ENCODE measurements around the gene CDC37. TPM values are rescaled to one million over a fixed set of nuclear protein-coding genes. Genes with fewer than 3 reads are reported as not detected.

CDC37 gene
- total and polyA plus RNA-seq, 2 of the 4 experiments (the other 2 are of a cell fraction), result 209 to 650 TPM

- no peak for TF ChIP-seq RFX5 (IDR thresholded peaks at IDR 0.05; ENCODE audit: low read depth, low read length)
- TF ChIP-seq CEBPB (IDR thresholded peaks at IDR 0.05; ENCODE audit: low read depth, low read length), result no peak
Measured at GRCh38 chr19:10416083-10416379, 12.7 kb upstream of the CDC37 start (continued).

- peaks cover 0 to 4% of the 10 kb centered on the region in 2 experiments; a peak in 1 of 4 replicates for H3K79me1 ChIP-seq (ENCODE audit: low read depth in 1 of 2, low read length in 2 of 2)
- no CpG with 5 or more reads among the region's 13 CpGs for whole genome bisulfite sequencing, 2 experiments (ENCODE audit: extremely low coverage in 2 of 2, insufficient read length in 1 of 2)
- H3K14ac ChIP-seq (replicated peaks; ENCODE audit: low read depth, low read length), result no peak overlapping the region
- no peak overlapping the region for H2BK5ac ChIP-seq (ENCODE audit: low read depth, low read length, poor library complexity, severe bottlenecking)
- H2AK5ac ChIP-seq (ENCODE audit: low read depth, low read length), result no peak overlapping the region
- dilution Hi-C loops (cut with HindIII; ENCODE audit: low sequenced_read_pairs, unreplicated experiment) (no loop called here), intact Hi-C loops (cut with micrococcal nuclease) (no loop called here), in situ Hi-C loops (cut with MboI; ENCODE audit: low sequenced_read_pairs) (no loop called here)
- no TSS peak for BruUV-seq (replicated peaks)
- no peaks in the 10 kb centered on the region for H3K9me1 ChIP-seq (ENCODE audit: insufficient read depth, low read length)
- H2AFZ ChIP-seq (replicated peaks; ENCODE audit: low read length, poor library complexity), result no peak overlapping the region
- H2BK120ac ChIP-seq (ENCODE audit: low read depth, low read length), result no peak overlapping the region
- H3K4me3 ChIP-seq (ENCODE audit: insufficient read depth, low read depth, low read length), result no peak overlapping the region
- no peak overlapping the region for H3K18ac ChIP-seq (ENCODE audit: low read depth, low read length)
- ChIA-PET POLR2A (ENCODE audit: unreplicated experiment) (no interaction called here), CTCF (interaction anchor here (0.6 to 1.2 kb wide), 3 partner anchors 9 to 67 kb away, joined by 3 to 4 read pairs (median 4); no protein-coding TSS in a partner anchor)
- no peak overlapping the region for H3K9ac ChIP-seq (ENCODE audit: low read depth, low read length)
- no peak overlapping the region for H3K23ac ChIP-seq (ENCODE audit: low read depth, low read length)
- H3K27me3 ChIP-seq (ENCODE audit: control insufficient read depth, insufficient read depth, low read length), result peaks cover 5% of the 10 kb centered on the region; the same call in 1 of the 2 replicates
- no peak overlapping the region for H3K4me2 ChIP-seq (ENCODE audit: low read depth, low read length)
- peaks cover 9% of the 10 kb centered on the region for H4K20me1 ChIP-seq (ENCODE audit: insufficient read depth, low read length)
- H3K56ac ChIP-seq (ENCODE audit: extremely low read depth, insufficient read depth, low read length), result no peak overlapping the region
- H3K27ac ChIP-seq (ENCODE audit: insufficient read depth, low read length), result no peak overlapping the region
- no peak overlapping the region for H2AK9ac ChIP-seq (replicated peaks; ENCODE audit: low read depth, low read length, poor library complexity)
- no peak overlapping the region for H3K4ac ChIP-seq (ENCODE audit: low read depth, low read length)
- no peak overlapping the region for H4K8ac ChIP-seq (ENCODE audit: low read depth in 2 of 2, low read length in 2 of 2)
- H4K91ac ChIP-seq (ENCODE audit: insufficient read depth, low read depth, low read length), result no peak overlapping the region
- ATAC-seq (ENCODE audit: low read depth) (no peak), DNase-seq (no peak)
- H2BK15ac ChIP-seq (ENCODE audit: low read depth, low read length), result no peak overlapping the region
- no peak overlapping the region for H4K5ac ChIP-seq (ENCODE audit: low read depth, low read length)
- H2BK20ac ChIP-seq (ENCODE audit: low read depth, low read length), result no peak overlapping the region
- no peaks in the 10 kb centered on the region for H3K36me3 ChIP-seq (ENCODE audit: control insufficient read depth, insufficient read depth, low read length)
- H3K9me3 ChIP-seq (ENCODE audit: control insufficient read depth, insufficient read depth, low read length), result no peaks in the 10 kb centered on the region
- peaks cover 2% of the 10 kb centered on the region; the same call in 1 of the 2 replicates for H3K4me1 ChIP-seq (ENCODE audit: control insufficient read depth, insufficient read depth, low read length)
- TF ChIP-seq CEBPB (IDR thresholded peaks at IDR 0.05; ENCODE audit: low read depth, low read length) (no peak), RCOR1 (IDR thresholded peaks at IDR 0.05; ENCODE audit: insufficient replicate concordance, low read length) (no peak), RFX5 (IDR thresholded peaks at IDR 0.05; ENCODE audit: low read depth, low read length) (no peak), FOS (IDR thresholded peaks at IDR 0.05; ENCODE audit: low read depth, low read length) (no peak), CHD1 (IDR thresholded peaks at IDR 0.05; ENCODE audit: low read depth, low read length) (no peak), ELK1 (IDR thresholded peaks at IDR 0.05; ENCODE audit: borderline replicate concordance, low read depth, low read length) (no peak), NFE2L2 (IDR thresholded peaks at IDR 0.05; ENCODE audit: low read depth, low read length) (no peak), MAZ (IDR thresholded peaks at IDR 0.05; ENCODE audit: borderline replicate concordance, low read depth, low read length) (no peak), SMC3 (IDR thresholded peaks at IDR 0.05; ENCODE audit: low read depth, low read length) (no peak), CTCF (conservative IDR thresholded peaks at IDR 0.05; ENCODE audit: low read depth, low read length) (no peak), MAFK (IDR thresholded peaks at IDR 0.05; ENCODE audit: low read depth, low read length) (no peak), BHLHE40 (IDR thresholded peaks at IDR 0.05; ENCODE audit: low read depth, low read length) (no peak), USF2 (IDR thresholded peaks at IDR 0.05; ENCODE audit: low read depth, low read length) (no peak)
Measured at GRCh38 chr19:10412257-10412977, 9.1 kb upstream of the CDC37 start.

Data from IMR-90 (cell line).